H54 (cell line): Measurements from ENCODE around the gene DCBLD2.

Experiments
- DNase-seq: peaks from one replicate; pipeline ENCODE4 v3.0.0; 2011; ENCODE audit warnings: low spot score, mixed read lengths; ENCODE audit not compliant: insufficient read length
- FAIRE-seq: peaks from 3 replicates; lab custom pipeline; 2011; peaks lifted over from hg19 to GRCh38; lab: Jason Lieb, UNC
- POLR2A ChIP-seq: IDR thresholded peaks from 2 replicates; pipeline ENCODE4 v1.6.1; 2011; ENCODE audit warnings: low read depth, mild to moderate bottlenecking, low read length

DCBLD2 gene

DNA sequence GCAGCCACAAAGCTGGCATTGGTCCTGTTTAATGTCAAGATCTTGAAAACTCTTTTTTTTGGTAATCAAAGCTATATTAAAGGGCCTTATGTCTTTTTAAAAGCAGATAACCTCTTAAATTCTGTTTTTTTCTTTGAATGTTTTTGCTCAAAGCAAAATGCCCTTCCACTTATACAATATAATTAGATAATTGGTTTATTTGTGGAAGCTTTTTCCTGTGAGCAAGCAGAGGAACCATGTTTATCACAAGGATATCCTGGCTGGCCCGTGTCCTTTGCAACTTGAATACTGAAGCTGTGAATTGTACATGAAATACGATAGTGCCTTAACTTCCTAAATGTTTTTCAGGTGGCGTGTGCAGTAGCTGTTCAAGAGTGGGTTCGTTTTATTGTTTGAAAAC, 135.8 kb downstream of the DCBLD2 start:
- FAIRE-seq: no peak
- TF ChIP-seq POLR2A: no peak
- DNase-seq: no peak

DNA sequence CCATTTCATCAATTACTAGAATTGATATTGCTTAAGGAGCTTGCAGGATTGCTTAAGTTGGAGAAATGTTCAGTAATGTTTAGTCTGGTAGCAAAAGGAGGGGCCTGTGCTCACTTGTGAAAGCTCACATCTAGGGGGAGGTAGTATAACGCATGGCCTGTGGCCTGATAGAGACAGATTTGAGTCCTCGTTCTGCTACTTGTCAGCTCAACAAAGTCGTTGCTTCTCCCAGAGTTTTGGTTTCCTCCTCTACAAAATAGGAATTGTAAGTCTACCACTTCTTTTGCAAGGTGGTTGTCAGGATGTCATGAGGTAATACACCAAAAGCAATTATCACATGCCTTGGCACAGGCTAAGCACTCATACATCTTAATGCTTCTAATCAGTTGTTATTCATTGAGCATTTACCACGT, 137.0 kb downstream of the DCBLD2 start:
- FAIRE-seq (no peak), DNase-seq (no peak)
- TF ChIP-seq POLR2A: no peak

DNA sequence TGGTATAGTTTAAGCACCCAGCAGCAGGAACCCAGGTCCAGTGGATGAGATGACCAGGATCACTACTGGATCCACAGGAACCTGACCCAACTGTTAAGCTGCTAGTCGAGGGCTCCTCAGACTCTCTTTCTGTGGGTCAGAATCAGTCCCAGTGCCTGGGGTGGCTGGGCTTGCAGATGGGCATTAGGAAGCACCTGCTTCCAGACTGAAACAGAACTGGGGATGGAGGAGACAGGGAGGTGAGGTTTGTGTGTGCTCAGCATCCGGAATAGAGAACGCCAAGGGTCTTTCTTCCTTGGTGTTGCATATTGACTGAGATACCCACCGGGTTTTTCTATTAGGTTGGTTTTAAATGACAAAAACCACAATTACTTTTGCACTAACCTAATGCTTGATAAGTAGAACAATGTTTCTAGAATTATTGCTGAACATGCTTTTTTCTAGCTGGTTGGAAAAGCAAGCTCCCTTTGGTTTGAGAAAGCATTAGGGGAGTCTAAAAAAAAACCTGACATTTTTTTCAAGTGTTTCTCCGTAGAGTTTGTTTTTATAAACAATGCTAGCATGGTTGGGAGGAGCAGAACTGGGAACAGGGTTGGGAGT, 137.6 kb downstream of the DCBLD2 start:
- DNase-seq (no peak), FAIRE-seq (no peak)
- TF ChIP-seq POLR2A: no peak

DNA sequence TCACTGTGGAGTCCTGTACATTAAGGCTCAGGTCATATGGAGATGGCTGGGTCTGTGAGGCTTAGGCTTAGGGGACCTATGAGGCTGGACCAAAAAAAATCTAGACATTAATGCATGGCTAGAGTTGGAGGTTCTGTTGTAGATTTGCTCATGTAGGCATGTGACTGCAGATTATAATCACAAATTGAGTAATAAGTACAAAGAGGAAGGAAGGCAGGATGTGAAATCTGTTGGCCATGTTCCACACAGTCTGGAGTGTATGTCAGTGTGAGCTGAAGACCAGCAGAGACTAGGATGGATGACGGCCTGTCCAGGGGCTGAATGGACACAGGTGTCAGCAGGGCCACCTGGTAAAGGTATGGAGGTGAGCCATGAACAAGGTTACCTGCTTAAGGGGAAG, 138.4 kb downstream of the DCBLD2 start, which contains the start of gene ST3GAL6:
TSS of gene ST3GAL6 (plus strand) at position 265 of the 400 bp plus-strand sequence. CDS start 5,101 bp downstream, outside the sequence.
- FAIRE-seq (no peak), DNase-seq (no peak)
- TF ChIP-seq POLR2A: no peak

DNA sequence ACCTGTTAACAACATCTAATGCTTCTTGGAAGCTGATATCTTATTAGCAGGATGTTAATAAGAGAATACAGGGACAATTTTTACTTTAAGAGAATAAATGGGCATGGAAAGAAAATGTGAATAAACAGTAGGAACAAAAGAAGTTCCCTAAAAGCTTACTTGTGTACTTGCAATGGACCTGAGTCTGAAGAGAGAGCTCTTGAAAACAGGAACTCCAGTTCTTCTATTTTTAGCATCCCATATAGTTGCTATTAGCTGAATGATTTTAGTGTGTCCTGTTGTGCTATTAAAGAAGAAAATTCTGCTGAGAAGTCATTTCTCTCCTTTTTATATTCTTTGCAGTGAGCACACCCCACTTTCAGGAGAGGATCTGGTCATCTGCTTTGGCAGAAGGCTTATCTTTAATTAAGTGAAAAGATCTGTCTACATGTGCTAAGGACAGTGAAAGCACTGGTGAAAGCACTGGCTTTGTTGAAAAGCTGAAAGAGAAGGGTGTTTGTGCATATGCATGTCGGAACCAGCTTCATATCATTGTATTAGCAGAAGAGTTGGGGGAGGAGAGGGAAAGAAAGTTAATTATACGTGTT, 139.8 kb downstream of the DCBLD2 start:
- TF ChIP-seq POLR2A: no peak

DNA sequence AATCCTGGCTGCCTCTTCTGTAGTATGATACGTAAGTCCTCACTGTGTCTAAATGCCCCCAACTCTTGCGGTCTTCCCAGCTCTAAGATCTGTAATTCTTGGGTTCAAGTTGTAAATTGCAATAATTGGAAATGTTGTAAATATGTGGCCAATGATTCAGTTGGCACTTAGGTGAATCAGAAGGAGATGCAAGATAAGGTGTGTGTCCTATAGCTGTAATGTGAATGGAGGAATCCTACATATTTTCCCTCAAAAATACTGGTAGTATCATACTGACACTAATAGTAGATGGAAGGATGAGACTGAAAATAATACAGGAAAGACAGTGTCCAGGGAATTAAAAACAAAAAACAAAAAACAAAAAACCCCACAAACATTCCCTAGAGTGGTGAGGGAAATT, 141.9 kb downstream of the DCBLD2 start:
- FAIRE-seq (no peak), DNase-seq (no peak)
- no peak for TF ChIP-seq POLR2A

More for the DNA sequence above, 139.8 kb downstream of the DCBLD2 start:
- DNase-seq (no peak), FAIRE-seq (no peak)

DNA sequence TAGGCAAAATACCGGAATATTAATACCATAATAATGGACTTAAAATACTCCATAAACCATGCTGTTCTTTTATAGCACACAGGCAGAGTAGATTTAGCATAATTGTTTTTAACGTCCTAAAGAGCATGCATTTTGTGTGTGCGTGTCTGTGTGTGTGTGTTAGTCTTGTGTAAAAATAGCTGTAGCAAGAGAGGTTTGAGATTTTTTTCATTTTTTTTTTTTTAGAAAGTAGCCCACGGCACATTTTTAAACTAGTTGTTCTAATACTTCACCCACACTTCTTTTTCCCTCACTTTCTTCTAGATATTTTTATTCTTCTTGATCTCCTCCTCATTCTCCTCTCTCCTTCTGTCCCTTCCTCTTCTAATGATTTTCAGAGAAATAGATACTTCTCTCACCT, 145.9 kb downstream of the DCBLD2 start:
- DNase-seq (no peak), FAIRE-seq (no peak)
- TF ChIP-seq POLR2A: no peak

DNA sequence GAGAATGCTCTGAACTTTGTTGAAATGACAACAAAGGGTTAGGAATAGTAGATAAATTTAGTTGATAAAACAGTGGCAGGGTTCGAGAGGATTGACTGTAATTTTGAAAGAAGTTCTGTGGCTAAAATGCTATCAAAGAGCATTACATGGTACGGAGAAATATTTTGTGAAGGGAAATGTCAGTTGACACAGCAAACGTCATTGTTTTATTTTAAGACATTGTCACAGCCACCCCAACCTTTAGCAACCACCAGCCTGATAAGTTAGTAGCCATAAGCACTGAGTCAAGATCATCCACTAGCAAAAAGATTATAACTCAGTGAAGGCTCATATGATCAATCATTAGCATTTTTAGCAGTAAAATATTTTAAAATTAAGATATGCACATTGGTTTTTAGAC, 147.0 kb downstream of the DCBLD2 start:
- FAIRE-seq: no peak

DNA sequence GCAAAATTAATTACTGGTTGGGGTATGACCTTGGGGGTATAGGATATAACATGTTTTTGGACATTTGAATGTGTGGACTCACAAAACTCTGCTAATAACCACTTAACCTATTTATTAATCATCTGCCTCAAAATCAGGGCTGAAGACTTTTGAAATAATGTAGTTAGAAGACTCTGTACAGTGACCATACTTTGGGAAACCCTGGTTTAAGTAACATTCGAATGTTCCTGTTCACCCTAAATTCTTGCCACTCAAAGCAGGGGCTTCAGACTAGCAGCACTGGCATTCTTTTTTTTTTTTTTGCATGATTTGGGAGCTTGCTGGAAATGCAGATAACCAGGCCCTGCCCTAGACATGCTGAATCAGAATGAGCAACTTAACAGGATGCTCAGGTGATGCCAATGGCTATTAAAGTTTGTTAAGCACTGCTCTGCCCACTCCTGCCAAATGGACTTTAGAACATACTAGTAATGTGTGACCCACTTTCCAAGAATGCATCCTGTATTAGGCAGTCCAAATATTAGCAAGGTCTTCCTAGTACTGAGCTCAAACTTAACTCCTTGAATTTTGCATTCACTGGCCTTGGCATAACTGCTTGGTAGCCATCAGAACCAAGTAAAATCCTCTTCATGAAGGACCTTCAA, 151.1 kb downstream of the DCBLD2 start:
- TF ChIP-seq POLR2A: no peak
- no peak for DNase-seq
- peak; percentile 64 for FAIRE-seq

More for the DNA sequence above, 147.0 kb downstream of the DCBLD2 start:
- TF ChIP-seq POLR2A: no peak
- no peak for DNase-seq

DNA sequence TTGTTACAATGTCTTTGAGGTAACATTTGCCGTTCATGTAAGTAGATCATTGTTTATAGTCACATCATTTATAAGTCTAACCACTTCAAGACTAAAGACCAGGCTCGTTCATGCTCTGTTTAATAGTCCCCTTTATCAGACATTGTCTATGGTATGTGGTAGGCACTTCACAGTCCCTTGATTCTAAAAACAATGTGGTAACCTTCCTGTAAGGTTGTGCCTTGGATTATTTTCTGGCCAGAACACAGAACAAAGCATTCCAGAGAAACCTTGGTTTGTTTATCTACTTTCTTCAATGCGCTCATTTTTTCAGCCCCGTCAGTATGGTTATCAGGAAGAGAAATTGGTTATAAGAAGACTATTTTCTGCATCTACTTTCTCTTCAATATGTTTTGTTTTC, 154.6 kb downstream of the DCBLD2 start:
- no peak for FAIRE-seq
- DNase-seq: no peak
- no peak for TF ChIP-seq POLR2A

DNA sequence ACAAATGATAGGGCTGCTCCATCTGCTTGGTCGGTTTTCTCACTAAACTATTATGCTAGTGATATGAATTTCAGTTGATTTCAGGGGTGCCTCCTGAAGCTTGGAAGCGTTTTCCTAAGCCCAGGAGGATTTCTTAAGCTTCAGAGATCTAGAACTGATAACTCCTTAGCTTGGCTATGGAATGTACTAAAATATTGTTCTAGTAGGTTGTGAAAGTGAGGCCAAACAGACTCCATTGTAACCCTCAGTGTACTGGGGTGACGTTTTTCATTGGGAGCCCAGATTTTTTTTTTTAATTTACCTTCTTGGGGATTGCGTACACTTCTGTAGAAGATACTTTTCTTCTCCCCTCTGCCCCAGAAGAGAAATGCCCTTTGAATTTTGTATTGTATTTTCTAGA, 155.4 kb downstream of the DCBLD2 start:
- no peak for DNase-seq
- no peak for TF ChIP-seq POLR2A
- FAIRE-seq: no peak
